Sigmoid colon (tissue), 7 donors: Measurements from ENCODE around the gene CDH13. TPM values are rescaled to one million over a fixed set of nuclear protein-coding genes. Genes with fewer than 3 reads are reported as not detected.
A peak's percentile ranks its signal among the peaks of the same experiment; 100 is the strongest.

Source experiments
- DNase-seq: peaks from one replicate; pipeline ENCODE4 v3.0.0-alpha.2; 2019
- H3K27ac ChIP-seq, 4 donors: fragments of 200-600 bp; sonication (generic); one replicate each; pipeline ENCODE4 v1.5.1; 2016 to 2019; ENCODE audit warnings: mild to moderate bottlenecking in 1 of 4
- H3K27me3 ChIP-seq, 3 donors: fragments of 200-600 bp; sonication (generic); one replicate each; pipeline ENCODE4 v1.5.1; 2019; ENCODE audit warnings: mild to moderate bottlenecking in 1 of 3
- H3K36me3 ChIP-seq, 4 donors: fragments of 200-600 bp; sonication (generic); one replicate each; pipeline ENCODE4 v1.5.1; 2016 to 2019
- H3K4me1 ChIP-seq, 4 donors: fragments of 200-600 bp; sonication (generic); one replicate each; pipeline ENCODE4 v1.5.1; 2017 to 2019
- H3K4me3 ChIP-seq, 4 donors: fragments of 200-600 bp; sonication (generic); one replicate each; pipeline ENCODE4 v1.5.1; 2017 to 2019; ENCODE audit warnings: mild to moderate bottlenecking in 2 of 4, moderate library complexity in 1 of 4
- H3K9me3 ChIP-seq, 4 donors: fragments of 200-600 bp in 3 of 4; sonication (generic) in 3 of 4; one replicate each; pipeline versions ENCODE4 v1.5.1 to v1.6.1; 2013 to 2019
- EP300 ChIP-seq, 4 donors: sonication (generic); formaldehyde crosslinking; IDR thresholded peaks; one replicate each; pipeline ENCODE4 v1.6.1; 2017; ENCODE audit warnings: antibody characterized with exemption in 4 of 4
- POLR2A ChIP-seq, 2 donors: fragments of 450-650 bp; IDR thresholded peaks; one replicate each; pipeline ENCODE4 v1.6.1; 2016; ENCODE audit warnings: antibody characterized with exemption in 2 of 2, mild to moderate bottlenecking in 2 of 2, moderate library complexity in 2 of 2
- POLR2AphosphoS5 ChIP-seq, 4 donors: sonication (generic); formaldehyde crosslinking; IDR thresholded peaks; one replicate each; pipeline ENCODE4 v1.6.1; 2017; ENCODE audit warnings: antibody characterized with exemption in 4 of 4
- whole genome bisulfite sequencing, 2 donors: extraction: QIAGEN DNeasy Blood & Tissue Kit; methylation state at CpG; one replicate each; pipeline ENCODE4 v1.1.7; 2013; 5-methylcytosine and 5-hydroxymethylcytosine counted together
- intact Hi-C: fragments of 100-400 bp; cut with DNase I; formaldehyde crosslinking; loops from one replicate; pipeline ENCODE4 v1.15.1; 2023
- polyA plus RNA-seq, 3 donors: library from polyadenylated mRNA; stranded (reverse); fragments of 200-250 nt; gene quantifications; one replicate each; pipeline ENCODE4 v1.2.3, GENCODE V29; 2013
- total RNA-seq, 4 donors: library from RNA; depleted of rRNA; stranded (reverse); fragments of >200 nt; gene quantifications; one replicate each; pipeline ENCODE4 v1.1.0, GENCODE V29; 2016
- TF ChIP-seq, protein P1 (sequence below), 4 experiments: fragments of 450-650 bp in 3 of 4; fragments of 200-600 bp in 1 of 4; IDR thresholded peaks; one replicate each; pipeline ENCODE4 v1.5.1; 2016 to 2019; ENCODE audit warnings: antibody characterized with exemption in 4 of 4, mild to moderate bottlenecking in 3 of 4, moderate library complexity in 2 of 4
- donor health status: healthy with polysubstance abuse.
- donor health status: Bipolar disorder and iron deficiency.
- donor health status: healthy.

CDH13 gene
- total and polyA plus RNA-seq, 7 donors = 0.60 to 17.6 (median 11.8) TPM

DNA sequence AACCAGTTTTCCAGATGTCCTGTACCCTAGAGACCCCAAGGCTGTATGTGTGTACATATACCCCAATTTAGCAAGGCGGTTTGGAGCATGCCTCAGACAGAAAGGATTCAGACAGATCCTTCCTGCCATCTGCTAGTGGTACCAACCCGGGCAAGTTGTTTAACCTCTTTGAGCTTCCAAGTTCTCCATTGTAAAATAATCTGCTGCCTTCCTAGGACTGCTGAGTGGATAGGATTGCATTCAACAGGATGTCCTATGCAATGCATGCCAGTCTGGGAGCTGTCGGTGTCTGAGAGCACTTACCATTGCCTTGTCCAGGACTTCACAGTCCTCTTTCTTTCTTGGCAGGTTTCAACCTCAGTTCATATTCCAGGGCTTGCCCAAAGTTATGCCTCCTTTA, 1.9 kb downstream of the CDH13 start:
- Histone ChIP-seq H3K27ac (peak overlapping the region; percentile 38 to 81 (median 55)), H3K4me1 (peaks cover 0 to 49% (median 43%) of the 10 kb centered on the region in 4 donors), H3K9me3 (no peaks in the 10 kb centered on the region), H3K36me3 (no peaks in the 10 kb centered on the region), H3K27me3 (peaks cover 0 to 47% (median 16%) of the 10 kb centered on the region in 3 donors), H3K4me3 (no peak overlapping the region)
- peak; percentile 11 for DNase-seq
- TF ChIP-seq POLR2A (IDR thresholded peaks at IDR 0.05) (no peak), EP300 (IDR thresholded peaks at IDR 0.05) (no peak), POLR2AphosphoS5 (IDR thresholded peaks at IDR 0.05) (no peak)
- TF ChIP-seq, protein P1, sequence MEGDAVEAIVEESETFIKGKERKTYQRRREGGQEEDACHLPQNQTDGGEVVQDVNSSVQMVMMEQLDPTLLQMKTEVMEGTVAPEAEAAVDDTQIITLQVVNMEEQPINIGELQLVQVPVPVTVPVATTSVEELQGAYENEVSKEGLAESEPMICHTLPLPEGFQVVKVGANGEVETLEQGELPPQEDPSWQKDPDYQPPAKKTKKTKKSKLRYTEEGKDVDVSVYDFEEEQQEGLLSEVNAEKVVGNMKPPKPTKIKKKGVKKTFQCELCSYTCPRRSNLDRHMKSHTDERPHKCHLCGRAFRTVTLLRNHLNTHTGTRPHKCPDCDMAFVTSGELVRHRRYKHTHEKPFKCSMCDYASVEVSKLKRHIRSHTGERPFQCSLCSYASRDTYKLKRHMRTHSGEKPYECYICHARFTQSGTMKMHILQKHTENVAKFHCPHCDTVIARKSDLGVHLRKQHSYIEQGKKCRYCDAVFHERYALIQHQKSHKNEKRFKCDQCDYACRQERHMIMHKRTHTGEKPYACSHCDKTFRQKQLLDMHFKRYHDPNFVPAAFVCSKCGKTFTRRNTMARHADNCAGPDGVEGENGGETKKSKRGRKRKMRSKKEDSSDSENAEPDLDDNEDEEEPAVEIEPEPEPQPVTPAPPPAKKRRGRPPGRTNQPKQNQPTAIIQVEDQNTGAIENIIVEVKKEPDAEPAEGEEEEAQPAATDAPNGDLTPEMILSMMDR (IDR thresholded peaks at IDR 0.05) = no peak
- 66 to 72% methylated on average over 3 of the region's 3 CpGs for WGBS, 2 donors
- intact Hi-C loops = no loop called here

GRCh38 chr16:82629441-82630027, 2.8 kb downstream of the CDH13 start:
- Histone ChIP-seq H3K4me1 (peaks cover 0 to 55% (median 51%) of the 10 kb centered on the region in 4 donors), H3K4me3 (no peak overlapping the region), H3K27ac (peak overlapping the region; percentile 38 to 81 (median 55)), H3K36me3 (no peaks in the 10 kb centered on the region), H3K27me3 (peaks cover 0 to 47% (median 16%) of the 10 kb centered on the region in 3 donors), H3K9me3 (no peaks in the 10 kb centered on the region)
- intact Hi-C loops = no loop called here
- TF ChIP-seq EP300 (IDR thresholded peaks at IDR 0.05) = no peak
- TF ChIP-seq, protein P1 (IDR thresholded peaks at IDR 0.05) = no peak
- no peak for TF ChIP-seq POLR2A (IDR thresholded peaks at IDR 0.05)
- no peak for TF ChIP-seq POLR2AphosphoS5 (IDR thresholded peaks at IDR 0.05)
- peak; percentile 41 for DNase-seq
- 40 to 73% methylated on average over 8 of the region's 8 CpGs for WGBS, 2 donors

DNA sequence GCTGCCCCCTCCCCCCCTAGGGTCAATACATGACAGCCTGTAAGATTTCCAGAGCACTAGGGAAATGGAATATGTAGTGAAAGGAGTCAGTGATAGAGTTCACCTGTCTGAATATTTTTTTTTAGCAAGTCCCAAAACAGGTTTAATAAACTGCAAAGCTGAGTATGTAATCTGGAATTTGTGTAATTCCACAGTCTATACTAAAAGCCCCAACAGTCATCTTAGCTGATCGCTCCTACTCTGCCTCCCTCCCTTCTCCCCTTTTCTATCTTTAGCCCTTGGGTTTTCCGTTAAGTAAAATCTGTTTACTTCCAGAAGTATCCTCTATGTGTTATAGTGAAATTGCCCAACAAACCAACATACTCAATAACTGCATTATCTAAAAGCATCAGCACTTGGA, 3.5 kb downstream of the CDH13 start:
- WGBS, 2 donors = 54 to 70% methylated on average over 2 of the region's 2 CpGs
- Histone ChIP-seq H3K27me3 (peaks cover 0 to 47% (median 16%) of the 10 kb centered on the region in 3 donors), H3K4me1 (peaks cover 0 to 56% (median 52%) of the 10 kb centered on the region in 4 donors), H3K27ac (peak overlapping the region in 3 of 4 donors; percentile 38 to 81 (median 66)), H3K4me3 (no peak overlapping the region), H3K36me3 (no peaks in the 10 kb centered on the region), H3K9me3 (no peaks in the 10 kb centered on the region)
- intact Hi-C loops = no loop called here
- TF ChIP-seq POLR2A (IDR thresholded peaks at IDR 0.05) (no peak), POLR2AphosphoS5 (IDR thresholded peaks at IDR 0.05) (no peak), EP300 (IDR thresholded peaks at IDR 0.05) (no peak)
- TF ChIP-seq, protein P1 (IDR thresholded peaks at IDR 0.05) = no peak
- no peak for DNase-seq

GRCh38 chr16:82630688-82631087, 3.9 kb downstream of the CDH13 start:
- Histone ChIP-seq H3K27ac (peak overlapping the region in 1 of 4 donors; percentile 81), H3K27me3 (peaks cover 0 to 47% (median 16%) of the 10 kb centered on the region in 3 donors), H3K9me3 (no peaks in the 10 kb centered on the region), H3K4me3 (no peak overlapping the region), H3K4me1 (peaks cover 0 to 56% (median 52%) of the 10 kb centered on the region in 4 donors), H3K36me3 (no peaks in the 10 kb centered on the region)
- TF ChIP-seq POLR2AphosphoS5 (IDR thresholded peaks at IDR 0.05) (no peak), POLR2A (IDR thresholded peaks at IDR 0.05) (no peak), EP300 (IDR thresholded peaks at IDR 0.05) (no peak)
- TF ChIP-seq, protein P1 (IDR thresholded peaks at IDR 0.05) = no peak
- peak; percentile 13 for DNase-seq
- intact Hi-C loops = no loop called here
- WGBS, 2 donors = 28 to 72% methylated on average over 3 of the region's 3 CpGs
